ENCODE measurements around the gene ATL2. TPM values are rescaled to one million over a fixed set of nuclear protein-coding genes. Genes with fewer than 3 reads are reported as not detected.
A peak's percentile ranks its signal among the peaks of the same experiment; 100 is the strongest.

ATL2 gene
- total and polyA plus RNA-seq, 9 donors: 47.9 to 149 (median 88.6) TPM

- TF ChIP-seq POLR2A (IDR thresholded peaks at IDR 0.05) (no peak), CTCF (IDR thresholded peaks at IDR 0.05) (no peak), EP300 (IDR thresholded peaks at IDR 0.05) (no peak)
- Histone ChIP-seq H3K9me3 (no peaks in the 10 kb centered on the region), H3K27ac (peak overlapping the region in 1 of 2 donors; percentile 86), H3K27me3 (no peaks in the 10 kb centered on the region), H3K4me1 (ENCODE audit: insufficient read depth) (peaks cover 20% of the 10 kb centered on the region), H3K4me3 (no peak overlapping the region), H3K36me3 (no peaks in the 10 kb centered on the region)
- intact Hi-C loops (cut with DNase I): no loop called here
- DNase-seq: peak; percentile 72 to 85 (median 78)
- 6 to 29% (median 7%) methylated on average over 8 of the region's 8 CpGs for WGBS, 3 donors
These were observed 29.6 kb upstream of the ATL2 start for GRCh38 chr2:38406597-38407110.

GRCh38 chr2:38405917-38406596, 29.0 kb upstream of the ATL2 start:
- peak in 1 of 5 donors; percentile 31 for DNase-seq
- WGBS, 3 donors: 60 to 63% (median 61%) methylated on average over 9 of the region's 9 CpGs
- H3K27me3 ChIP-seq: no peaks in the 10 kb centered on the region
- peaks cover 20% of the 10 kb centered on the region for H3K4me1 ChIP-seq (ENCODE audit: insufficient read depth)
- H3K4me3 ChIP-seq: no peak overlapping the region
- intact Hi-C loops (cut with DNase I): no loop called here
- no peaks in the 10 kb centered on the region for H3K36me3 ChIP-seq
- H3K27ac ChIP-seq: peak overlapping the region in 1 of 2 donors; percentile 86
- TF ChIP-seq CTCF (IDR thresholded peaks at IDR 0.05) (no peak), POLR2A (IDR thresholded peaks at IDR 0.05) (no peak), EP300 (IDR thresholded peaks at IDR 0.05) (no peak)
- H3K9me3 ChIP-seq: no peaks in the 10 kb centered on the region

GRCh38 chr2:38400513-38400912, 23.4 kb upstream of the ATL2 start:
- H3K36me3 ChIP-seq: no peaks in the 10 kb centered on the region
- no peaks in the 10 kb centered on the region for H3K27me3 ChIP-seq
- TF ChIP-seq EP300 (IDR thresholded peaks at IDR 0.05) (no peak), POLR2A (IDR thresholded peaks at IDR 0.05) (no peak), CTCF (IDR thresholded peaks at IDR 0.05) (no peak)
- H3K27ac ChIP-seq: no peak overlapping the region
- no peak for DNase-seq
- H3K4me3 ChIP-seq: no peak overlapping the region
- no peaks in the 10 kb centered on the region for H3K9me3 ChIP-seq
- H3K4me1 ChIP-seq (ENCODE audit: insufficient read depth): peaks cover 1% of the 10 kb centered on the region
- intact Hi-C loops (cut with DNase I): no loop called here

- peaks cover 1% of the 10 kb centered on the region for H3K4me1 ChIP-seq (ENCODE audit: insufficient read depth)
- intact Hi-C loops (cut with DNase I): no loop called here
- H3K36me3 ChIP-seq: no peaks in the 10 kb centered on the region
- no peak overlapping the region for H3K4me3 ChIP-seq
- 92 to 94% (median 94%) methylated on average over 4 of the region's 4 CpGs for WGBS, 3 donors
- TF ChIP-seq POLR2A (IDR thresholded peaks at IDR 0.05) (no peak), CTCF (IDR thresholded peaks at IDR 0.05) (no peak), EP300 (IDR thresholded peaks at IDR 0.05) (no peak)
- H3K27ac ChIP-seq: no peak overlapping the region
- no peaks in the 10 kb centered on the region for H3K27me3 ChIP-seq
- DNase-seq: no peak
- no peaks in the 10 kb centered on the region for H3K9me3 ChIP-seq
These were observed 21.7 kb upstream of the ATL2 start for GRCh38 chr2:38398739-38399138.
